ENCODE results near the gene ADGRL3.
"Not testable (repeated sequence)": the region's sequence is repeated elsewhere in the genome, so short reads cannot be mapped to it uniquely, and the experiment has no call there.

ADGRL3 gene

GRCh38 chr4:61204353-61205060, 4.4 kb downstream of the ADGRL3 start:
- no peak for TF ChIP-seq CTCF (IDR thresholded peaks at IDR 0.05; ENCODE audit: low read depth, low read length)
- H3K4me3 ChIP-seq (ENCODE audit: low read depth, low read length), result no peak overlapping the region

GRCh38 chr4:61205066-61205465, 4.9 kb downstream of the ADGRL3 start:
- TF ChIP-seq CTCF (IDR thresholded peaks at IDR 0.05; ENCODE audit: low read depth, low read length), result no peak
- H3K4me3 ChIP-seq (ENCODE audit: low read depth, low read length), result no peak overlapping the region

- H3K4me3 ChIP-seq (ENCODE audit: low read depth, low read length), result not testable (repeated sequence)
Measured at GRCh38 chr4:61207156-61207555, 7.0 kb downstream of the ADGRL3 start.

- no peak for TF ChIP-seq CTCF (IDR thresholded peaks at IDR 0.05; ENCODE audit: low read depth, low read length)
- H3K4me3 ChIP-seq (ENCODE audit: low read depth, low read length), result no peak overlapping the region
Measured at GRCh38 chr4:61210186-61210939, 10.2 kb downstream of the ADGRL3 start.

- H3K4me3 ChIP-seq (ENCODE audit: low read depth, low read length), result no peak overlapping the region
- no peak for TF ChIP-seq CTCF (IDR thresholded peaks at IDR 0.05; ENCODE audit: low read depth, low read length)
Measured at GRCh38 chr4:61211781-61212180, 11.7 kb downstream of the ADGRL3 start.

GRCh38 chr4:61212788-61213187, 12.7 kb downstream of the ADGRL3 start:
- TF ChIP-seq CTCF (IDR thresholded peaks at IDR 0.05; ENCODE audit: low read depth, low read length), result no peak
- H3K4me3 ChIP-seq (ENCODE audit: low read depth, low read length), result no peak overlapping the region

- no peak for TF ChIP-seq CTCF (IDR thresholded peaks at IDR 0.05; ENCODE audit: low read depth, low read length)
Measured at GRCh38 chr4:61214680-61215079, 14.6 kb downstream of the ADGRL3 start.

More at GRCh38 chr4:61214680-61215079, 14.6 kb downstream of the ADGRL3 start:
- H3K4me3 ChIP-seq (ENCODE audit: low read depth, low read length), result no peak overlapping the region

All from WI38 (cell line).